Ascending aorta (tissue), 2 donors: ENCODE data around the gene SMAD5. TPM values are rescaled to one million over a fixed set of nuclear protein-coding genes. Genes with fewer than 3 reads are reported as not detected.

Source experiments
- DNase-seq, 2 donors: peaks; one replicate each; pipeline ENCODE4 v3.0.0-alpha.2; 2019; ENCODE audit warnings: low spot score in 2 of 2
- H3K27ac ChIP-seq, 2 donors: fragments of 200-600 bp; sonication (generic); one replicate each; pipeline ENCODE4 v1.5.1; 2016 to 2017; ENCODE audit warnings: mild to moderate bottlenecking in 1 of 2
- H3K27me3 ChIP-seq: fragments of 200-600 bp; sonication (generic); one replicate; pipeline ENCODE4 v1.5.1; 2017
- H3K36me3 ChIP-seq, 2 donors: fragments of 200-600 bp; sonication (generic); one replicate each; pipeline ENCODE4 v1.5.1; 2016
- H3K4me1 ChIP-seq, 2 donors: fragments of 200-600 bp; sonication (generic); one replicate each; pipeline ENCODE4 v1.5.1; 2016 to 2017; ENCODE audit warnings: mild to moderate bottlenecking in 1 of 2
- H3K4me3 ChIP-seq, 2 donors: fragments of 200-600 bp; sonication (generic); one replicate each; pipeline ENCODE4 v1.5.1; 2016 to 2017; ENCODE audit warnings: mild to moderate bottlenecking in 1 of 2
- H3K9me3 ChIP-seq, 2 donors: fragments of 200-600 bp; sonication (generic); one replicate each; pipeline ENCODE4 v1.5.1; 2016
- CTCF ChIP-seq, 3 experiments: fragments of 200-600 bp in 2 of 3; fragments of 450-650 bp in 1 of 3; sonication (generic) in 2 of 3; IDR thresholded peaks; one replicate each; pipeline ENCODE4 v1.5.1; 2016 to 2019; ENCODE audit warnings: antibody characterized with exemption in 3 of 3, mild to moderate bottlenecking in 1 of 3, moderate library complexity in 1 of 3
- intact Hi-C: fragments of 100-400 bp; cut with DNase I; formaldehyde crosslinking; loops from one replicate; pipeline ENCODE4 v1.15.1; 2023
- total RNA-seq: library from RNA; depleted of rRNA; stranded (reverse); fragments of >200 nt; gene quantifications from one replicate; pipeline ENCODE4 v1.1.0, GENCODE V29; 2016

SMAD5 gene
- total RNA-seq, 1 donor from 2014 or later: 23.8 TPM

GRCh38 chr5:136153581-136154236, 21.1 kb downstream of the SMAD5 start:
- no peak for TF ChIP-seq CTCF (IDR thresholded peaks at IDR 0.05)
- H3K36me3 ChIP-seq: peaks cover 21 to 26% of the 10 kb centered on the region in 2 donors
- no peaks in the 10 kb centered on the region for H3K9me3 ChIP-seq
- no peak overlapping the region for H3K4me3 ChIP-seq
- H3K27ac ChIP-seq: no peak overlapping the region
- intact Hi-C loops: no loop called here
- peaks cover 0 to 2% of the 10 kb centered on the region in 2 donors for H3K4me1 ChIP-seq
- DNase-seq: no peak
- H3K27me3 ChIP-seq: no peaks in the 10 kb centered on the region

GRCh38 chr5:136155078-136155477, 22.4 kb downstream of the SMAD5 start:
- no peak for DNase-seq
- Histone ChIP-seq H3K27ac (no peak overlapping the region), H3K4me1 (peaks cover 0 to 6% of the 10 kb centered on the region in 2 donors), H3K27me3 (no peaks in the 10 kb centered on the region), H3K9me3 (no peaks in the 10 kb centered on the region), H3K4me3 (no peak overlapping the region), H3K36me3 (peaks cover 21 to 26% of the 10 kb centered on the region in 2 donors)
- intact Hi-C loops: no loop called here
- TF ChIP-seq CTCF (IDR thresholded peaks at IDR 0.05): no peak

- peaks cover 0 to 6% of the 10 kb centered on the region in 2 donors for H3K4me1 ChIP-seq
- H3K27ac ChIP-seq: no peak overlapping the region
- intact Hi-C loops: no loop called here
- no peak overlapping the region for H3K4me3 ChIP-seq
- peaks cover 21 to 26% of the 10 kb centered on the region in 2 donors for H3K36me3 ChIP-seq
- no peak for TF ChIP-seq CTCF (IDR thresholded peaks at IDR 0.05)
- H3K27me3 ChIP-seq: no peaks in the 10 kb centered on the region
- no peaks in the 10 kb centered on the region for H3K9me3 ChIP-seq
- no peak for DNase-seq
Measured at GRCh38 chr5:136155761-136156160, 23.1 kb downstream of the SMAD5 start.

- H3K36me3 ChIP-seq: peaks cover 26 to 31% of the 10 kb centered on the region in 2 donors
- H3K27me3 ChIP-seq: no peaks in the 10 kb centered on the region
- H3K4me3 ChIP-seq: no peak overlapping the region
- intact Hi-C loops: no loop called here
- no peaks in the 10 kb centered on the region for H3K9me3 ChIP-seq
- H3K27ac ChIP-seq: no peak overlapping the region
- H3K4me1 ChIP-seq: peaks cover 0 to 9% of the 10 kb centered on the region in 2 donors
- no peak for TF ChIP-seq CTCF (IDR thresholded peaks at IDR 0.05)
- no peak for DNase-seq
Measured at GRCh38 chr5:136157514-136157913, 24.9 kb downstream of the SMAD5 start.

- Histone ChIP-seq H3K27me3 (no peaks in the 10 kb centered on the region), H3K27ac (no peak overlapping the region), H3K36me3 (peaks cover 25 to 39% of the 10 kb centered on the region in 2 donors), H3K4me3 (no peak overlapping the region), H3K9me3 (no peaks in the 10 kb centered on the region), H3K4me1 (peaks cover 0 to 9% of the 10 kb centered on the region in 2 donors)
- no peak for DNase-seq
- TF ChIP-seq CTCF (IDR thresholded peaks at IDR 0.05): no peak
- intact Hi-C loops: no loop called here
Measured at GRCh38 chr5:136159457-136159856, 26.8 kb downstream of the SMAD5 start.
